Transverse colon (tissue), 4 donors: ENCODE data around the gene SLC37A1.

Experiments
- EP300 ChIP-seq: sonication (generic); formaldehyde crosslinking; IDR thresholded peaks from one replicate; pipeline ENCODE4 v1.6.1; 2017; ENCODE audit warnings: antibody characterized with exemption, low read depth
- POLR2A ChIP-seq: fragments of 450-650 bp; IDR thresholded peaks from one replicate; pipeline ENCODE4 v1.6.1; 2016; ENCODE audit warnings: antibody characterized with exemption, mild to moderate bottlenecking, moderate library complexity
- POLR2AphosphoS5 ChIP-seq, 3 donors: sonication (generic); formaldehyde crosslinking; IDR thresholded peaks; one replicate each; pipeline ENCODE4 v1.6.1; 2016; ENCODE audit warnings: antibody characterized with exemption in 3 of 3
- TF ChIP-seq, protein P1 (sequence below), 5 experiments: fragments of 200-600 bp in 3 of 5; fragments of 450-650 bp in 2 of 5; sonication (generic) in 3 of 5; IDR thresholded peaks; 1 replicate in 2 of 5; 2 replicates in 3 of 5; pipeline ENCODE4 v1.5.1; 2016 to 2017; ENCODE audit warnings: antibody characterized with exemption in 5 of 5, inconsistent platforms in 3 of 5, mild to moderate bottlenecking in 2 of 5, moderate library complexity in 1 of 5

DNA sequence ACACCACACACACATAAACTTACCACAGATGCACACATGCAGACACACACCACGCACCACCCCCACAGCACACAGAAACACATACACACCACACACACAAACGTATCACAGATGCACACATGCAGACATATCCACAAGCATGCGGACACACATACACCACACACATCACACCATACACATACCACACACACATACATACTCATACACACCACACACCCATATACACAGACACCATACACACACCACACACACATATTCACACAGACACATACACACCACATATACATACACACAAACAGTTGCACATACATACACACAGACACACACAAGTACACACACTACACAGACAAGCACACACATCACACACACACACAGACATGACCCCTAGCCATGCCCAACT is 102.3 kb downstream of the SLC37A1 start:
- TF ChIP-seq, protein P1, sequence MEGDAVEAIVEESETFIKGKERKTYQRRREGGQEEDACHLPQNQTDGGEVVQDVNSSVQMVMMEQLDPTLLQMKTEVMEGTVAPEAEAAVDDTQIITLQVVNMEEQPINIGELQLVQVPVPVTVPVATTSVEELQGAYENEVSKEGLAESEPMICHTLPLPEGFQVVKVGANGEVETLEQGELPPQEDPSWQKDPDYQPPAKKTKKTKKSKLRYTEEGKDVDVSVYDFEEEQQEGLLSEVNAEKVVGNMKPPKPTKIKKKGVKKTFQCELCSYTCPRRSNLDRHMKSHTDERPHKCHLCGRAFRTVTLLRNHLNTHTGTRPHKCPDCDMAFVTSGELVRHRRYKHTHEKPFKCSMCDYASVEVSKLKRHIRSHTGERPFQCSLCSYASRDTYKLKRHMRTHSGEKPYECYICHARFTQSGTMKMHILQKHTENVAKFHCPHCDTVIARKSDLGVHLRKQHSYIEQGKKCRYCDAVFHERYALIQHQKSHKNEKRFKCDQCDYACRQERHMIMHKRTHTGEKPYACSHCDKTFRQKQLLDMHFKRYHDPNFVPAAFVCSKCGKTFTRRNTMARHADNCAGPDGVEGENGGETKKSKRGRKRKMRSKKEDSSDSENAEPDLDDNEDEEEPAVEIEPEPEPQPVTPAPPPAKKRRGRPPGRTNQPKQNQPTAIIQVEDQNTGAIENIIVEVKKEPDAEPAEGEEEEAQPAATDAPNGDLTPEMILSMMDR (IDR thresholded peaks at IDR 0.05) = no peak
- no peak for TF ChIP-seq EP300
- TF ChIP-seq POLR2A = no peak
- TF ChIP-seq POLR2AphosphoS5 (IDR thresholded peaks at IDR 0.05) = no peak
